Right renal cortex interstitium (tissue), 3 donors: ENCODE results near the gene ALPG. TPM values are rescaled to one million over a fixed set of nuclear protein-coding genes. Genes with fewer than 3 reads are reported as not detected.
"Not testable (repeated sequence)": the region's sequence is repeated elsewhere in the genome, so short reads cannot be mapped to it uniquely, and the experiment has no call there.

Source experiments
- DNase-seq, 3 donors: peaks; one replicate each; pipeline ENCODE4 v3.0.0-alpha.2; 2013; ENCODE audit warnings: low read depth in 3 of 3, low spot score in 2 of 3
- polyA plus RNA-seq, 3 donors: library from polyadenylated mRNA; unstranded; fragments of 120-200 nt; gene quantifications; one replicate each; pipeline ENCODE4 v1.2.1, GENCODE V29; 2013; ENCODE audit not compliant: insufficient read length in 3 of 3

Gene ALPG
- polyA plus RNA-seq, 3 donors, result not detected

GRCh38 chr2:232418466-232419244, 12.0 kb downstream of the ALPG start:
- no peak for DNase-seq

GRCh38 chr2:232419245-232420072, 12.8 kb downstream of the ALPG start:
- DNase-seq, result no peak

DNA sequence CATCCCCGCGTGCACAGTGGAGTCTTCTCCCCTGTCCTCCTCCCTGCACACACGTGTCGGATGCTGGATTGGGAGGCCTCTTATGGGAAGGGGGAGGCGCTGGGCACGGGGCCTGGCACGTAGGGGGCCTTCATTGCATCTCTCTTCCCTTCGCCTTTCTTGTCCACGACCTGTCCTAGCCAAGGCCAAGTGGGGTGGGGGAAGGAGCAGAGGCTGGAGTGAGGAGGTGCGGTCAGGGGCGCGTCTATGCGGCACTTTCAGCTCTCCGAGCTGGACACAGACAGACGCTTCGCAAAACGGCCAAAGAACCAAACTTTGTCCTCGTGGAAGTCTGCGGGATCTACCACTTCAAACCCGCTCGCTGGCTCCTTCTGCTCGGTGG, 13.4 kb downstream of the ALPG start:
- DNase-seq, result no peak

DNA sequence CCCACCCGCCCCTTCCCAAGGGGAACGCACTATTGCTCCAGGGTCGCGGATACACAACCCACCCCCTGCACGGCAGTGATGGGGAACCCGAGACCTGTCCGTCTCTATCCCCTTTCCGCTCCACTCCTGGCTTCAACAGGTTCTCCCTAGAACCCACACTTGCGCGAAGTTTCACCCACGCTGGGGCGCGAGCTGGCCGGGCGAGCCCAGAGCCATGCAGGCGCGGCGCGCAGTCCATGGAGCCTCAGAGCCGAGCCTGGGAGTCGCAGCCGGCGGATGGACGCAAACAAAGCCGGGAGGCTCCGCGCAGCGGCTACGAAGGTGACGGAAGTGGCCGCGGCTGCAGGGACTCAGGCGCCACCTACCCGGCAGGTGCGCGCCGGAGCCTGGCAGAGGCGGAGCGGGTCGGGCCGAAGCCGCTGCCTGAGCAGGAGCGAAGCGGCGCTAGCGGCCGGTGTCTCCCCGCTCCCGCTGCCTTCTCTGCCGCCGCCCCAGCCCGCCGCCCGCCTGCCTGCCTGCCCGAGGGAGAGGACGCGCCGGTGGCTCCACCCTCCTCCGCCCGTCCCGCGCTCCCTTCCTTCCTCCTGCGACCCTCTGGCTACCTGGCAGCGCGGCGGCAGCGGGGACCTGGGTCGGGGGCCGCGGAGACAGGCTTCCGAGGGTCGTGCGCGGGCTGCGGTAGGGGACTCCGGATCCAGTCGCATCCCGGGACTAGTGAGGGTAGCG, 14.0 kb downstream of the ALPG start:
- DNase-seq, result no peak

DNA sequence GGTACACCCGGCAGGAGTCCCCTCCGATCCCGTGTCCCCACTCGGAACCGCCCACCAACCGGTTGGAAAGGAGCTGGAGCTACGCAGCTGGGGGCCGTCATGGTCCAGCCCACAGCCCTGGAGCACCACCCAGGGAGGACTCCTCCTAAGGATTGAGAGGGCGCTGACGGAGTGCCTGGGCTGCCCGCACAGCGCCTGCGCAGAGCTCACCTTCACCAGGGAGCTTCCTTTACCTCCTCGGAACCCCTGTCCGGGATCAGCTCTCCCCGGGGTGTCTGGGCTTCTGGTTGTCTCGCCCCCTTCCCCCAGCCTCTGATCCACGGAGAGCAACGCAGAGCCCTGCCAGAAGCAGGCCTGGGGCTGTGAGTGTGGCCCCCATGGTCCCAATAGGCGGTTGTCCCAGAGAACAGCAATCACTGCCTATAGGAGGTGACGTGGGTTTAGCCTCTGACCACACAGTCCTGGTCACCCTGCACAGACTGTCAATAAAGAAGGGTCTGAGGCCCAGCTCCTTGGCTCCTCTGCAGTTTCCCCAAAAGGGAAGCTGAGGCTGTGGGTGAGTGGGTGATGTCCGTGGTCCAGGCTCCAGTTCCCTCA, 14.6 kb downstream of the ALPG start:
- DNase-seq, result no peak

GRCh38 chr2:232422051-232422450, 15.4 kb downstream of the ALPG start:
- DNase-seq, result no peak

DNA sequence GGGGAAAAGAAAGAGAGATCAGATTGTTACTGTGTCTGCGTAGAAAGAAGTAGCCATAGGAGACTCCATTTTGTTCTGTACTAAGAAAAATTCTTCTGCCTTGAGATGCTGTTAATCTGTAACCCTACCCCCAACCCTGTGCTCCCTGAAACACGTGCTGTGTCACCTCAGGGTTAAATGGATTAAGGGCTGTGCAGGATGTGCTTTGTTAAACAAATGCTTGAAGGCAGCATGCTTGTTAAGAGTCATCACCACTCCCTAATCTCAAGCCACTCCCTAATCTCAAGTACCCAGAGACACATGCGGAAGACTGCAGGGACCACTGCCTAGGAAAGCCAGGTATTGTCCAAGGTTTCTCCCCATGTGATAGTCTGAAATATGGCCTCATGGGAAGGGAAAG, 16.4 kb downstream of the ALPG start:
- not testable (repeated sequence) for DNase-seq

GRCh38 chr2:232423407-232423806, 16.8 kb downstream of the ALPG start:
- not testable (repeated sequence) for DNase-seq

GRCh38 chr2:232431705-232432590, 25.3 kb downstream of the ALPG start:
- no peak for DNase-seq

GRCh38 chr2:232432598-232433184, 26.0 kb downstream of the ALPG start:
- no peak for DNase-seq

- DNase-seq, result not testable (repeated sequence)
Observed at GRCh38 chr2:232433622-232434021, 27.0 kb downstream of the ALPG start.

- DNase-seq, result no peak
Observed at GRCh38 chr2:232434091-232434490, 27.4 kb downstream of the ALPG start.

DNA sequence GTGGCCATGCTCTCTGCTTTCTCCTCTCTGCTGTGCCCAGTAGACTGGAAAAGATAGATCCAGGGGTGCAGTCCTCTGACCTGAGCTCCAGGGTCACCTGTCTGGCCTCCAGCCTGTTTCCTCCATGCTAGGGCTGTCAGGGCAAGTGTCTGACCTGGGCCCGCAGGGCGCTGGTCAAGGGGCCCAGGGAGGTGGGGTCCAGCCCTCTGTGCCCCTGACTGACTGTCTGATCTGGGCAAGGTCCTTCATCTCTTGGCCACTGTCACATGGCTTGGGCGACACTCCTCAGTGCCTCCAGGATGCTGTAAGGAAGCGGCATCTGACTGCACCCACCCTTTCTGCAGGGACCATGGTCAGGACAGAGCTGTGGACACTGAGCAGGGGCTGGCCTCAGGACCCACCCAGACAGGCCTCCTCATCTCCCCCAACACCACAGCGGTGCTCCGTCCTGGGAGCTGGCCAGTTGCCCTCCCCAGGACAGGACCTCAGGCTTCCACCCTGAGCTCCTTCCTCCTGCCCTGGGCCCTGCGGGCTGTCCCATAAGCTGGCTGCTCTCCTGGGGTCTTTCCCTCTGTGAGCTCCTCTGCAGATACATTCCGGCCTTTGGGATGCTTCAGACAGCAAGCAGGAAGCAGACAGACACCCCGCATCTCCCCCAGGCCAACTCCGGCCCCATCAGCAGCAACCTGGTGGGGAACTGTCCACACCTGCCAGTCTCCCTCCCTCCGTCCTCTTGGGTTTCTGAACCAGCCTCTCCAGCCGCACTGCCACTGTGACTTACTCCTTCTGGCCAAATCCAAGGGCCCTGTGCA, 28.1 kb downstream of the ALPG start:
- DNase-seq, result no peak

DNA sequence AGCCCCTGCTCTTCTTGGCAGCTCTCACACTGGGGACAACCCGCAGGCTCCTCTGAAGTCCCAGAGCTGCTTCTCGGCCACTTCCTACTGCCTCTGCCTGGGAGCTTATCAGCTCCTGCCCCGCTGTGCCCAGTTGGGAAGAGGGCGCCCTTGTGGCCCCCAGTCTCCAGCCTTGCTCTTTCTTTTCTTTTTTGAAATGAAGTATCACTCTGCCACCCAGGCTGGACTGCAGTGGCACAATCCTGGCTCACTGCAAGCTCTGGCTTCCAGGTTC, 28.7 kb downstream of the ALPG start:
- no peak for DNase-seq

DNA sequence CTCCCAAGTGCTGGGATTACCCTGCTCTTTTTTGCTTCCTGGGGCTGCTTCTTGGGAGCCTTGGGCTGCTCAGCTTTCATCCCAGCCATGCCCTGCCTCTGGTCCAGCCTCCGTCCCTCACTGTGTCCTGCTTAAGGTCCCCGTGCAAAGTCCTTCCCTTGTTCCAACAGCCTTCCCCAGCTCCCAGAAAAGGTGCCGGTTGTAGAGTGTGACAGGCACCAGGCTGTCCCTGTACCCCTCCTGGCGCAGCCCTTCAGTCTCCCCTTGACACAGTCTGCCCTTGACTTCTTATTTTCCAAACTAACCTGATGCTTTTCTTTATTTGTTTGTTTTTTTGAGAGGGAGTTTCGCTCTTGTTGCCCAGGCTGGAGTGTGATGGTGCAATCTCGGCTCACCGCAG, 29.2 kb downstream of the ALPG start:
- no peak for DNase-seq

DNA sequence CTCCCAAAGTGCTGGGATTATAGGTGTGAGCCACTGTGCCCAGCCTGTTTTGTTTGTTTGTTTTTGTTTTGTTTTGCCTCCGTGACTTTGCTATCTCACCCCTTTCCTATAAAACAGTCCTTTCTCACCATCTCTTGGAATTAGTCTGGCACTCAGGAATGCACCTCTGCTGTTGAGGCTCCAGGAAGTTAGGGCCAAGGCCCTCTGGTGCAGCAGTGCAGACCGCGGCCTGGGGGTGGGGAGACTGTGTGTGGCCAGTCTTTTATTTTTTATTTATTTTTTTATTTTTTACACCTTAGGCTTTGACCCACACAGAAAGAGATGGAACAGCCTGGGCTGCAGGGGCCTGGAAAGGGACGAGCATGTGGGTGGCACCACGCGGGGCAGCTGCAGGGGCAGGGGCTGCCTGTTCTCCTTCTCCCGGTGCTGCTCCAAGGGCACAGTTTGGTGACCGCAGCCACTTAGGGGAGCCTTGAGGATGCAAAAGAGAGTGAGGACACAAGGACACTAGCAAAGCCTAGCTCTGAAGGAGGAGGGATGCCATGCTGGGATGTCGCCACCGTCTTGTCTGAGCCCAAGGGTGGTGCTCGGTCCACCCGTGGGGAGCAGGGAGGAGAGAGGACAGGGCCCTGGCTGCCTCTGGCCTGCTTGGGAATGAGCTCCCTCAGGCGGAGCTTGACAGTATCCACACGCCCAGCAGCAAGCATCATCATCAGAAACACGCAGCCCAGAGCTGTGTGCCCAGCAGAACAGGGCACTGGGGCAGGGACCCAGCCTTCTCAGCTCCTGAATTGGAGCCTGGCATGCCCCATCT, 29.9 kb downstream of the ALPG start:
- no peak for DNase-seq

GRCh38 chr2:232437195-232437571, 30.5 kb downstream of the ALPG start:
- DNase-seq, result no peak

DNA sequence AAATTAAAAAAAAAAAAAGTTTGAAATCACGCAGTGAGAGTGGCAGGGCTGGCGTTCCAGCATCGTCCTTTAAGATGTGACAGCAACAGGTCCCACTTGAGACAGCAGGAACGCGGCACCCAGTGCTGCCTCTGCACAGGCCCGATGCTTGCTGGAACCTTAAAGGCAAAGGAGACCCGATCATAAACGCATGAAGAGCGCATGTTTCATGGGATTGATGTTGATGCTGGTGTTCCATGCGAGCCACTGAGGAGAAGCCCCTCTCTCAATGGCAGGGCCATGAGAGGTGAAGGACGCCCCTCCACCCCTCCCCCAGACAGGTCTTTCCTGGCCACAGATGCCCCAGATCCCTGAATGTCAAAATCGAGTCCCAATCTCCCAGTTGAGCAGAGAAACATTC, 31.4 kb downstream of the ALPG start:
- DNase-seq, result no peak
